ENCODE results near the gene PLA2G6.

Gene PLA2G6

GRCh38 chr22:38176170-38176741 is 5.4 kb downstream of the PLA2G6 start:
- TF ChIP-seq REST (IDR thresholded peaks at IDR 0.05; ENCODE audit: insufficient read depth in 1 of 2, low read depth in 2 of 2, low read length in 2 of 2) (peak in 1 of 2 experiments; percentile 23; a peak in 1 of 4 replicates), POLR2AphosphoS5 (IDR thresholded peaks at IDR 0.05; ENCODE audit: low read depth, low read length) (no peak), SIN3A (IDR thresholded peaks at IDR 0.05; ENCODE audit: borderline replicate concordance, insufficient read depth, low read length) (no peak), TAF1 (IDR thresholded peaks at IDR 0.05; ENCODE audit: borderline replicate concordance, insufficient read depth, low read length) (no peak), FOXP2 (optimal IDR thresholded peaks at IDR 0.05; ENCODE audit: borderline replicate concordance, extremely low read depth, extremely low read length, insufficient read depth) (peak; percentile 82)

- no peak for TF ChIP-seq POLR2AphosphoS5 (IDR thresholded peaks at IDR 0.05; ENCODE audit: low read depth, low read length)
- no peak for TF ChIP-seq REST (IDR thresholded peaks at IDR 0.05; ENCODE audit: insufficient read depth in 1 of 2, low read depth in 2 of 2, low read length in 2 of 2)
- TF ChIP-seq FOXP2 (optimal IDR thresholded peaks at IDR 0.05; ENCODE audit: borderline replicate concordance, extremely low read depth, extremely low read length, insufficient read depth) = no peak
- no peak for TF ChIP-seq SIN3A (IDR thresholded peaks at IDR 0.05; ENCODE audit: borderline replicate concordance, insufficient read depth, low read length)
- TF ChIP-seq TAF1 (IDR thresholded peaks at IDR 0.05; ENCODE audit: borderline replicate concordance, insufficient read depth, low read length) = no peak
These were observed 6.2 kb downstream of the PLA2G6 start for GRCh38 chr22:38175206-38176118.

- no peak for TF ChIP-seq SIN3A (IDR thresholded peaks at IDR 0.05; ENCODE audit: borderline replicate concordance, insufficient read depth, low read length)
- TF ChIP-seq POLR2AphosphoS5 (IDR thresholded peaks at IDR 0.05; ENCODE audit: low read depth, low read length) = no peak
- TF ChIP-seq REST (IDR thresholded peaks at IDR 0.05; ENCODE audit: insufficient read depth in 1 of 2, low read depth in 2 of 2, low read length in 2 of 2) = no peak
- no peak for TF ChIP-seq FOXP2 (optimal IDR thresholded peaks at IDR 0.05; ENCODE audit: borderline replicate concordance, extremely low read depth, extremely low read length, insufficient read depth)
- no peak for TF ChIP-seq TAF1 (IDR thresholded peaks at IDR 0.05; ENCODE audit: borderline replicate concordance, insufficient read depth, low read length)
These were observed 7.0 kb downstream of the PLA2G6 start for GRCh38 chr22:38174626-38175025.

GRCh38 chr22:38173641-38173906 is 8.1 kb downstream of the PLA2G6 start:
- TF ChIP-seq FOXP2 (optimal IDR thresholded peaks at IDR 0.05; ENCODE audit: borderline replicate concordance, extremely low read depth, extremely low read length, insufficient read depth) (no peak), SIN3A (IDR thresholded peaks at IDR 0.05; ENCODE audit: borderline replicate concordance, insufficient read depth, low read length) (no peak), REST (IDR thresholded peaks at IDR 0.05; ENCODE audit: insufficient read depth in 1 of 2, low read depth in 2 of 2, low read length in 2 of 2) (no peak), TAF1 (IDR thresholded peaks at IDR 0.05; ENCODE audit: borderline replicate concordance, insufficient read depth, low read length) (no peak), POLR2AphosphoS5 (IDR thresholded peaks at IDR 0.05; ENCODE audit: low read depth, low read length) (no peak)
